Inflammatory macrophage treated with lipopolysaccharide for 4 hours (primary cell): ENCODE data around the gene CDRT15L2.
"Not testable (repeated sequence)": the region's sequence is repeated elsewhere in the genome, so short reads cannot be mapped to it uniquely, and the experiment has no call there.

Experiments used
- DNase-seq: peaks from one replicate; pipeline ENCODE4 v3.0.0-alpha.2; 2020

The CDRT15L2 gene

GRCh38 chr17:20579424-20579823 is at the start of gene CDRT15L2:
Gene CDRT15L2, plus strand, starts transcription at chr17:20579724. Its CDS starts 20 bp downstream, at chr17:20579744.
- not testable (repeated sequence) for DNase-seq

- DNase-seq: not testable (repeated sequence)
Observed at GRCh38 chr17:20530104-20530503, 49.4 kb upstream of the CDRT15L2 start.

GRCh38 chr17:20532544-20533090 is 46.9 kb upstream of the CDRT15L2 start:
- not testable (repeated sequence) for DNase-seq

- DNase-seq: not testable (repeated sequence)
Observed at GRCh38 chr17:20533206-20533605, 46.3 kb upstream of the CDRT15L2 start.

- peak; percentile 26 for DNase-seq
Observed at GRCh38 chr17:20534711-20535550, 44.6 kb upstream of the CDRT15L2 start.

- DNase-seq: not testable (repeated sequence)
Observed at GRCh38 chr17:20540414-20540813, 39.1 kb upstream of the CDRT15L2 start.

GRCh38 chr17:20540865-20541264 is 38.7 kb upstream of the CDRT15L2 start:
- DNase-seq: peak; percentile 2

- peak; percentile 23 for DNase-seq
Observed at GRCh38 chr17:20541853-20542546, 37.5 kb upstream of the CDRT15L2 start.

GRCh38 chr17:20547923-20548322 is 31.6 kb upstream of the CDRT15L2 start:
- DNase-seq: not testable (repeated sequence)

GRCh38 chr17:20552920-20553319 is 26.6 kb upstream of the CDRT15L2 start:
- not testable (repeated sequence) for DNase-seq

- DNase-seq: not testable (repeated sequence)
Observed at GRCh38 chr17:20554728-20555127, 24.8 kb upstream of the CDRT15L2 start.

- not testable (repeated sequence) for DNase-seq
Observed at GRCh38 chr17:20555135-20556010, 24.2 kb upstream of the CDRT15L2 start.

GRCh38 chr17:20558096-20558495 is 21.4 kb upstream of the CDRT15L2 start:
- DNase-seq: not testable (repeated sequence)

- DNase-seq: not testable (repeated sequence)
Observed at GRCh38 chr17:20559018-20559417, 20.5 kb upstream of the CDRT15L2 start.

GRCh38 chr17:20562587-20562986 is 16.9 kb upstream of the CDRT15L2 start:
- DNase-seq: no peak

- DNase-seq: not testable (repeated sequence)
Observed at GRCh38 chr17:20565245-20565644, 14.3 kb upstream of the CDRT15L2 start.

GRCh38 chr17:20565711-20566110 is 13.8 kb upstream of the CDRT15L2 start:
- no peak for DNase-seq

- DNase-seq: not testable (repeated sequence)
Observed at GRCh38 chr17:20566736-20567135, 12.8 kb upstream of the CDRT15L2 start.

GRCh38 chr17:20567421-20567820 is 12.1 kb upstream of the CDRT15L2 start:
- not testable (repeated sequence) for DNase-seq

- not testable (repeated sequence) for DNase-seq
Observed at GRCh38 chr17:20568604-20569003, 10.9 kb upstream of the CDRT15L2 start.

GRCh38 chr17:20571653-20572052 is 7.9 kb upstream of the CDRT15L2 start:
- DNase-seq: not testable (repeated sequence)

- not testable (repeated sequence) for DNase-seq
Observed at GRCh38 chr17:20573216-20573615, 6.3 kb upstream of the CDRT15L2 start.
